Amygdala (tissue), 56 donors: ENCODE measurements around the gene C12orf75.
"Not testable (repeated sequence)": the region's sequence is repeated elsewhere in the genome, so short reads cannot be mapped to it uniquely, and the experiment has no call there.

ENCODE experiments used
- DNase-seq, 56 donors: peaks; one replicate each; lab custom pipeline; 2025; lab: John Stamatoyannopoulos, UW

Gene C12orf75

DNA sequence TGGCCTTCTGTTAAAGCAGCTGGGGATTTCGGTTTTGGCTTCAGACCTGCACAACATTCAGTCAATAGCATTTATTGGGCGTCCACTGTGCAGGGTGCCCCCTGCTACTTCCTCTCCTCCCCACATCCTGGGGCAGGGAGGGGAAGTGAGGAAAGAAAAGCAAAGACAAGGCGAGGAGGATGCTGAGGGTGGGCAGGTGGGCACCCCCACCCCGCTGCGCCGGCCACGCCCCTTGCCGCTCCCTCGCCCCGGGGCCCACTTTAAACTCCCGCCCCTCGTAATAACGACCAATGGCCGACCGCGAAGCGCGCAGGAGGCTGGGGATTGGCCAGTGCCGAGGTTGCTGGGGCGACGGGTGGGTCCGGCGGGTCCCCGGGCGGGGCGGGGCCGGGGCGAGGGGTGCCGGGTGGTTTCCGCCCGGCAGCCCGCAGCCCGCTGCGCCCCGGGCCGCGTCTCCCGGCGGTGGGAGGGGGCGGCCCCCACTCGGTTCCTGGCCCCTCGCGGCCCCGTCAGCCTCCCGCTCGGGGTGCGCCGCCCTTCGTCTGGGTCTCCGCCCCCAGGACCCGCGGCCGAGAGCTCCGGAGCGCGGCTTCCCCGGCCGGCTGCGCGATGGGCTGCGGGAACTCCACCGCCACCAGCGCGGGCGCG, at the start of gene C12orf75:
C12orf75 (plus strand) TSS at position 409 of the 648 bp plus-strand sequence; CDS start at position 610, 201 bp downstream.
- DNase-seq: peak in 51 of 56 donors; percentile 5 to 76 (median 46)

DNA sequence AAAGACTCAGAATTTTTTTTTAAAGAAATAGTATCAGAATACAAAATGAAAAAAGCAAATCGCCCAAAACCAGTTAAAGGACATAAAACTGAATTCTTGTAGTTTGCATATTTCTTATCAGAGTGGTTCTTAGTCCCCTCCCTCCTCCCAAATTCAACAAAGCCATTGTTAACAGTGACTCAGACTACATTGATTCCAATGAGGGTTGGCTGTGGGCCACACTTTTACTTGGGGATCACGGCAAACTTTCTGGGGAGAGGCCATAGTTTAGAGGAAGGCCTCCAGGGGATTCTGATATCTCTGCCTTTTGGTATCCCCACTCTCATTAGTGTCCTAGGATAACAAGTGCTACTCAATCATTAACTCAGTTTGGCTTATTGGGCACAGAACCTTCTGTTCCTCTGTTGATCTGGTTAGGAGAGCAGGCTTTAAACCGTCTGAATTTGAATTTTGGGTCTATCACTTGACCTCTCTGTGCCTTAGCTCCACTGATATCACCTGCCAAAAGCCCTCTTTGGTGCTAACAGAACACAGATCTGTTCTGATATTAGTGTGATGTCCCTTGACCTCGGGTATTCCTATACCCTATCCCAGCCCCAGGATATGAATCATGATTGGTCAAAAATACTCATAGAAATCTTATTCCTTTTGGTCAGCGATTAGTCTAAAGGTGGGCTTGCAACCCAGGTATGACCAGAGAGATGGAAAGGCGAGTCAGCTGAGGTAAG, 49.4 kb upstream of the C12orf75 start:
- DNase-seq: no peak

DNA sequence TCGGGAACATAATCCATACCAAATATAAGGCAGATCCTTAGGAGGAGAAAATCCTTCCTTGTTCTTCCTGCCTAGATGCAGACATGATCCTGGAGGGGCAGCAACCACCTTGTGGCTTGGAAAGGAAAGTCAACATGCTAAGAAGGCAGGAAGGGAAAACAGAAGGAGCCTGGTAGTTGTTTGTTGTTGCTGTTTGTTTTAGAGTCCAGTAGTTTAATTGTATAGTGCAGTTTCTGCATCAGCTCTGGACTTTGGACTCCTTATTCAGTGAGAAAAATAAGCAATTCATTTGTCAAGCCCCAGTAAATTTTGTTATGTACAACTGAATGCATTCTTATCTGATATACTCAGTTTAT, 48.8 kb upstream of the C12orf75 start:
- DNase-seq: no peak

DNA sequence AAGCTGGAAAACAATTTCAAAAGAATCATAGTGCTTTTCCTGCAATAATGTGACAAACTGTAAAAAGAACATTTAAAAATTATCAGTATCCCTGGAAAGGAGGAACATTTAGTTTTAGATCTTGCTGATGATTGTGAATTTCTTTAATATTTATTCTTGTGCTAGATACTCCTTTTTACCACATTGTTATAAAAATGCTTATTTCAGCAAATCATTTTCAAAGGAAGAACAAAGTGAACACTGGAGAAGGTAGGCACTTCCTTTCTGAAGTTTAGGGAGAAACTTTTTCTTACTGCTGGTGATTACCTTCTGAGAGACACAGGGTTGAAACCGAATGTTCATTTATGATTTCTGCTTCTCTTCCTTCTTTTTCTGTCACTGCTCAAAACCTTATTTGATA, 45.1 kb upstream of the C12orf75 start:
- no peak for DNase-seq

GRCh38 chr12:105287408-105287807, 43.1 kb upstream of the C12orf75 start:
- DNase-seq: no peak

DNA sequence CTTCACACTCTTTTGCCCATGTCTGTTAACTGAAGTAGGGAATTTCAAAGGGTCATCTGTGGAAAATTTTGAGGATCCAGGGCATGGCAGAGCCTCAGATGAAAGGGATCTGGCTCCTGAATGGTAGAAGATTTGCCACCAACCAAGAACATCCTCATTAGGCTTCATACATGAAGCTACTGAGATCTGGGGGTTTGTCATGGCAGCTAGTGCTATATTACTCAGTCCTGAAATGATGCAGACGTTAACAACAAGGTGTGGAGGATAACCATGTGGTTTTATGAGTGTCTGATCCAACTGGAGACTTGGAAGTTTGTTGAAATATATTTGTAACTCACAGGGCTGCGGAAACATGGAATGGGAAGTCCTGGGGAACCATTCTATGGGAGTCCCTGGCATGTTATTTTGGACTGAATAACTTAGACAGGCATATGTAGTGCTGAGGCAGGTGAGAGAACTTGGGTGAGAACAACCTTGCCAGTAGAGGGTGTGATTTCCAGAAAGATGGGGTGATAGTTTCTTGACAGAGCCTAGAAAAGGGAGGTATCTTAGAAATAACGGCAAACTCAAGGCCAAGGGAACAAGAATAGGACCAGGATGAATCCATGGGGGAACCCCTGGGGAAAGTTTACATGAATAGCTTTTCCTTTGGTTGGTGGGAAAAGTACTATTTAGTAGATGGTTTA, 42.0 kb upstream of the C12orf75 start:
- DNase-seq: no peak

GRCh38 chr12:105289114-105289904, 41.2 kb upstream of the C12orf75 start:
- no peak for DNase-seq

- no peak for DNase-seq
Observed at GRCh38 chr12:105291531-105291930, 39.0 kb upstream of the C12orf75 start.

DNA sequence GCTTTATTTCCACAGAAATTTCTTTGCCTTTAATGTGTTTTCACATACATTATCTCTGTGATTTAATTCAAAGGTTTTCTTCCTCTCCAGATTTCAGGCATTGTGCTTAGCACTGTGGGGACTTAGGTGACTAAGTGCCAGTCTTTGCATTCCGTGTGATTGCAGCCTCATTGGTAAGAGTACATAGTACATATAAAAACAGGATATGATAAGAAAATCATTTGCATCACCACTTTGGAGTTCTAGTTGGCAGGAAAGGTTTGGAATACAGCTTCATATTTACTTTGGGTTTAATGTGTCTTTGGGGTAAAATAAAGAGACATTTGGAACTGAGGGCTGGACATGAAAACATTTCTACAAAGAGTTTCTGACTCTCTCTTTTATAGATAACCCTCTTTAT, 37.8 kb upstream of the C12orf75 start:
- no peak for DNase-seq

- DNase-seq: no peak
Observed at GRCh38 chr12:105293187-105293586, 37.3 kb upstream of the C12orf75 start.

DNA sequence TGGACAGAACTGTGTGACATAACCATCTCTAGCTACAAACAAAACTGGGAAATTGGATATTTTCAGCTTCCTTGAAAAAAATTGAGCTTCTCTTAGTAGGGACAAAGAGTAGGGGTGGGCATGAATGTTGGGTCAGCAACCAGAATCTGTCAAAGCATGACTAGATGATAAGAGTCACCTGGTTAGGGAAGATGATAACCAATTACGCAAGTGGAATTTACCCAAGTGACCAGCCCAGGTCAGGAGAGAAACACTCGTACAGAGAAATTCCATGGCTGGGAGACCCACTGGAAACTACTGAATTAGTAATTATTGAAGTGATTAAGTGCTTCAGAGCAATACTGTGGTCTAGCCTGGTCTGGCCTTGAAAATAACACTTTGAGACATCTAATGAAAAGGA, 36.3 kb upstream of the C12orf75 start:
- no peak for DNase-seq

GRCh38 chr12:105294886-105295479, 35.5 kb upstream of the C12orf75 start:
- DNase-seq: no peak

DNA sequence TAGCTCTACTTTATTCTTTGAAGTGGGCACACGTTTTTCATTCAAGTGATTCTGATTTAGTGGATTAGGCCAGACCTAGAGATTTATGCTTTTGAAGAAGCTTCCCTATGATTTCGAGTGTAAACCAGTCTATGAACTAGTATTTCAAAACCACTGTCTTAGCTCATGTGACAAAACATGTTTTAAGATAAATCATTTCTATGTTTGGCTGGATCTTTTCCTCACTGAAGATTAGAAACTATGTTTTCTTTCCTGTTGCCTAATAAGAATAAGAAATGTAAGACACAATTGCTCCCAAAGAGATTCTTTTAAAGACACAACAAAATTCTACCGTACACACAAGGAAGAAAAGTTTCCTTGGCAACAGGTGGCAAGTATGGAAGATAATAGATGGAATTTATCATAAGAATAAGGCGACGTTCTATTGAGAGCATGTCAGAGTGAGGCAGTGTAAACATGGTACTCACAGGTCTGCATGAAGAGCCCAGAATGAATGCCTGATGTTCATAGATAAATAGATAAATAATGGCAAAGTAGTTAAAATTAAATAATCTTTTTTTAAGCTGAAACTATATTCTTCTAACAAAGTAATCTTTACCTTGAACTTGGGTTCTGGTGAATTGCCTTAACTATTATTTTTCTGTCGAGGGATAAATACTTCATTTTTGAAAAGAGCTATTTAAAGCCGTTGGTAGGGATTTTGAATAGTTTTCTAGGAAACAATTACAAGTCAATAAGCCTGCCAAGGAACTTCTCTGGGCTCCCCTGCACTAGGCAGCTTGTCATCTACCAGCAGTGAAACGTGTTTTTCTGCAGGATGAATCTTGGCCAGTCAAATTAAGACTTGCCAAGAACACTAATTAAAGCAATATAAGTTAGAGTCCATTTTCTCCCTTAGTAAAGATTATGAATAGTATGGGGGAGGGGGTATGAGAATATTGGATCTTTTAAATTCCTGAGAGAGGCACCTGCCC, 34.1 kb upstream of the C12orf75 start:
- DNase-seq: no peak

- DNase-seq: no peak
Observed at GRCh38 chr12:105300883-105301282, 29.6 kb upstream of the C12orf75 start.

- no peak for DNase-seq
Observed at GRCh38 chr12:105301696-105302095, 28.8 kb upstream of the C12orf75 start.

DNA sequence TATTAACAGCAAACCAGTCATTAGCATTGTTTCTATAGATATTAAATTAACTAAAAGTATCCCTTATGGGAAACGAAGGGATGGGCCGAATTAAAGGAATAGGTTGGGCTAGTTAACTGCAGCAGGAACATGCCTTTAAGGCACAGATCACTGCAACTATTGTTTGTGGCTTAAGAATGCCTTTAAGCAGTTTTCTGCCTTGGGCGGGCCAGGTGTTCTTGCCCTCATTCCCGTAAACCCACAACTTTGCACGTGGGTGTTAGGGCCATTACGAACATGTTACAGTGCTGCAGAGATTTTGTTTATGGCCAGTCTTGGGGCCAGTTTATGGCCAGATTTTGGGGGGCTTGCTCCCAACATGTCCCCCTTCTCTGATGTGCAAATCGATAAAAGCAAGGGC, 27.5 kb upstream of the C12orf75 start:
- DNase-seq: not testable (repeated sequence)

- DNase-seq: not testable (repeated sequence)
Observed at GRCh38 chr12:105304626-105305025, 25.9 kb upstream of the C12orf75 start.

DNA sequence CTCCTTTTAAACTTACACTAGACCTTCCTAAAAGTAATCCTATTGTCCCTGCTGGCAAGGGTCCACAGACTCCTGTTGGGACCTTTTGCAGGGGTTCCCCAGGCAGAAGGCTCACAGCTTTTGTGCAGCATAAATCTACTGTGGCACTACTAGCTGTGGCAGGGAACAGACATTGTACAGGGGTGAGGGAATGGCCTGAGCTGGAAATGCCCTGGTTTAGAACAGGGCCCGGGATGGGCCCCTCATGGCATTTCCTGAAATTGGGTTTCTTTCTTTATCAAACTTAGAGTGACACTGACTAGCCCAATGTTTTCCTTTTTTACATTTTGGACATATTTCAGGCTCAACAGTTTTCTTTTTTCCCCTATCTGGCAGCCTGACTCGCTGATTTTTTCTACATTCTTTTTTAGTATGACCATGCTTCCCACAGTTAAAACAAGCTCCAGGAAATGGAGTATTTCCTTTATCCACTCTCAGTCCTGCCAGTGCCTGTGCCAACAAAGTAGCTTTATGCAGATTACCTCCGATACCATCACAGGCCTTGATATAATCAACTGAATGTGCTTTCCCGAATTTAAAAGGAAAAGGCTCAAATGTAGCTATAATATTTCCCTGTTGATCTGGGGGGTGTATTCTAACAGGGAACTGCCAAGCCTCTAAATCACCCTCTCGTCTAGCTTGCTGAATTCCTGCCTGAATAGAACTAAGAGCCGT, 22.7 kb upstream of the C12orf75 start:
- DNase-seq: not testable (repeated sequence)

DNA sequence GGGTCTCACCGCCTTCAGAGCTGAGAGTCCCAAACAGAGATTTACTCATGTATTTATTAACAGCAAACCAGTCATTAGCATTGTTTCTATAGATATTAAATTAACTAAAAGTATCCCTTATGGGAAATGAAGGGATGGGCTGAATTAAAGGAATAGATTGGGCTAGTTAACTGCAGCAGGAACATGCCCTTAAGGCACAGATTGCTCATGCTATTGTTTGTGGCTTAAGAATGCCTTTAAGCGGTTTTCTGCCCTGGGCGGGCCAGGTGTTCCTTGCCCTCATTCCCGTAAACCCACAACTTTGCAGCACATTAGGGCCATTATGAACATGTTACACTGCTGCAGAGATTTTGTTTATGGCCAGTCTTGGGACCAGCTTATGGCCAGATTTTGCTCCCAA, 21.7 kb upstream of the C12orf75 start:
- DNase-seq: not testable (repeated sequence)
